HAP-1 (cell line): ENCODE results near the gene TOMM6.

Experiments used
- DNase-seq, 2 experiments: peaks; one replicate each; pipeline ENCODE4 v3.0.0-alpha.2; 2016 to 2020; ENCODE audit warnings: low spot score in 2 of 2
- H3K27me3 ChIP-seq: fragments of 250-450 bp; sonication (Bioruptor Pico); 2 replicates; pipeline ENCODE4 v1.5.1; 2020; ENCODE audit warnings: low read depth, mild to moderate bottlenecking, moderate library complexity
- H3K36me3 ChIP-seq: fragments of 250-450 bp; sonication (Bioruptor Pico); replicated peaks from 2 replicates; pipeline ENCODE4 v1.5.1; 2020; ENCODE audit warnings: mild to moderate bottlenecking
- H3K4me1 ChIP-seq: fragments of 250-450 bp; sonication (Bioruptor Pico); 2 replicates; pipeline ENCODE4 v1.5.1; 2020; ENCODE audit warnings: mild to moderate bottlenecking
- H3K4me3 ChIP-seq: fragments of 250-450 bp; sonication (Bioruptor Pico); 2 replicates; pipeline ENCODE4 v1.5.1; 2020; ENCODE audit warnings: mild to moderate bottlenecking, moderate library complexity
- H3K9me3 ChIP-seq: fragments of 250-450 bp; sonication (Bioruptor Pico); 2 replicates; pipeline ENCODE4 v1.5.1; 2020; ENCODE audit warnings: mild to moderate bottlenecking, moderate library complexity
- in situ Hi-C: fragments of 300-500 bp; cut with MboI; formaldehyde crosslinking; loops from 3 replicates; pipeline ENCODE4 v1.14.3; 2020; ENCODE audit warnings: low sequenced_read_pairs, inconsistent platforms, mixed read lengths

TOMM6 gene

DNA sequence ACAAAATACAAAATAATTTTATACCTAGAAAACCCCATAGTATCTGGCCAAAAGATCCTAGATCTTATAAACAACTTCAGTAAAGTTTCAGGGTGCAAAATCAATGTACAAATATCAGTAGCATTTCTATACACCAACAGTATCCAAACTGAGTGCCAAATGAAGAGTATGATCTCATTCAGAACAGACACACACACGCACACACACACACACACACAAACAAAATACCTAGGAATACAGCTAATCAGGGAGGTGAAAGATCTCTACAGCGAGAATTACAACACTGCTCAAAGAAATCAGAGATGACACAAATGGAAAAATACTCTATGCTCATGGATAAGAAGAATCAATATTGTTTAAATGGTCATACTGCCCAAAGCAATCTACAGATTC lies 49.2 kb downstream of the TOMM6 start:
- no peak for DNase-seq
- H3K36me3 ChIP-seq: no peaks in the 10 kb centered on the region
- in situ Hi-C loops: no loop called here
- H3K27me3 ChIP-seq: no peaks in the 10 kb centered on the region
- H3K9me3 ChIP-seq: no peaks in the 10 kb centered on the region
- no peaks in the 10 kb centered on the region for H3K4me1 ChIP-seq
- no peak overlapping the region for H3K4me3 ChIP-seq
